Activated T-cell treated with anti-CD3 and anti-CD28 coated beads, Interleukin-2, amount 50 U/mL, for 4 hours (primary cell): ENCODE data around the gene LYG2. TPM values are rescaled to one million over a fixed set of nuclear protein-coding genes. Genes with fewer than 3 reads are reported as not detected.
"Not testable (repeated sequence)": the region's sequence is repeated elsewhere in the genome, so short reads cannot be mapped to it uniquely, and the experiment has no call there.

Source experiments
- ATAC-seq, 2 donors: fragments of 200-7000 bp; cut with Tn5 transposase; one replicate each; pipeline ENCODE4 v1.10.0; 2021
- DNase-seq: peaks from one replicate; pipeline ENCODE4 v3.0.0-alpha.2; 2020
- H3K27me3 Mint-ChIP-seq: one replicate; pipeline ENCODE4 v1.8.0; 2021; ENCODE audit warnings: low read depth, mixed read lengths
- H3K36me3 Mint-ChIP-seq: one replicate; pipeline ENCODE4 v1.8.0; 2022; ENCODE audit warnings: mixed read lengths; ENCODE audit not compliant: insufficient read depth
- H3K4me1 Mint-ChIP-seq: one replicate; pipeline ENCODE4 v1.8.0; 2021; ENCODE audit warnings: low read depth, mixed read lengths
- H3K4me3 Mint-ChIP-seq: one replicate; pipeline ENCODE4 v1.8.0; 2021; ENCODE audit warnings: mild to moderate bottlenecking, moderate library complexity, mixed read lengths
- H3K9me3 Mint-ChIP-seq: one replicate; pipeline ENCODE4 v1.8.0; 2021; ENCODE audit warnings: mixed read lengths
- total RNA-seq, 3 donors: library from RNA; stranded (reverse); gene quantifications; one replicate each; pipeline ENCODE4 v1.2.1, GENCODE V29; 2021

Gene LYG2, protein sequence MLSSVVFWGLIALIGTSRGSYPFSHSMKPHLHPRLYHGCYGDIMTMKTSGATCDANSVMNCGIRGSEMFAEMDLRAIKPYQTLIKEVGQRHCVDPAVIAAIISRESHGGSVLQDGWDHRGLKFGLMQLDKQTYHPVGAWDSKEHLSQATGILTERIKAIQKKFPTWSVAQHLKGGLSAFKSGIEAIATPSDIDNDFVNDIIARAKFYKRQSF
- not detected for total RNA-seq

GRCh38 chr2:99255491-99256318 is at the start of gene LYG2:
Gene LYG2, minus strand, starts transcription at chr2:99255666. Its CDS starts 1,406 bp downstream, at chr2:99254260.
- no peak within 1 kb of the TSS for H3K4me3 Mint-ChIP-seq
- DNase-seq (no peak), ATAC-seq (no peak)
- H3K36me3 Mint-ChIP-seq: no peaks in the 10 kb centered on the region
- no peaks in the 10 kb centered on the region for H3K27me3 Mint-ChIP-seq
- no peaks in the 10 kb centered on the region for H3K4me1 Mint-ChIP-seq
- H3K9me3 Mint-ChIP-seq: no peaks in the 10 kb centered on the region

DNA sequence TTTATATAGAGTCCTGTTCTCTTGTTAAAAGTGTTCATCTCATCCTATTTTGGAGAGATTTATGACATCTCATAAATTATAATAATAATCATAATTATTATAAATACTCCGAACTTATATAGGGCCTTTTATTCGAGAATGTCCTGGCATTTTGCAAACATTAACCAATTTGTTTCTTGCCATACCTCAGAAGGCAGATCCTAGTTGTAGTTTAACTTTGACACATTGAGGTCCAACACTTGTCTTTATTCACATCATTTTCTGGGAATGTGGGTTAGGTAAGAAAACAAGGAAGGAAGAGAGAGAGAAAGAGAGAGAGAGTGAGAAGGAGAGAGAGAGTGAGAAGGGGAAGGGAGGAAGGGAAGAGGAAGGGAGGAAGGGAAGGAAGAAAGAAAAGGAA is 45.6 kb upstream of the LYG2 start, which contains the start of gene LYG1:
Gene LYG1 (minus strand): TSS at position 101 of the 400 bp plus-strand sequence. CDS start 5,527 bp downstream, outside the sequence.
- not testable (repeated sequence) for H3K9me3 Mint-ChIP-seq, H3K4me3 Mint-ChIP-seq, ATAC-seq, DNase-seq, H3K4me1 Mint-ChIP-seq, H3K27me3 Mint-ChIP-seq
- peaks cover 32% of the 10 kb centered on the region for H3K36me3 Mint-ChIP-seq

DNA sequence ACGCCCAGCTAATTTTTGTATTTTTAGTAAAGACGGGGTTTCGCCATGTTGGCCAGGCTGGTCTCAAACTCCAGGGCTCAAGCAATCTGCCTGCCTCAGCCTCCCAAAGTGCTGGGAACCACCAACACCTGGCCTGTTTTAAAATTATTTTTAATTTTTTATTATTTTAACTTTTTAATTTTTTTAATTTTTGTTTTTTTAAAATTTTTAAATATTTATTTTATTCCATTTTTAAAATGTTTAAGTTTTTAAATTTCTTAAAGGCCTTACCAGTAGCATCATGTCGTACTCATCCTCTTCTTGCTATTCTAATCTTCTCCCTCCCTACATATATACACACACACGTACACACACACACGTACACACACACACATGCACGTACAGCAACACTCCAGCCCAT is 44.1 kb upstream of the LYG2 start:
- no peak for ATAC-seq
- peaks cover 6% of the 10 kb centered on the region for H3K9me3 Mint-ChIP-seq
- no peak overlapping the region for H3K4me3 Mint-ChIP-seq
- no peaks in the 10 kb centered on the region for H3K4me1 Mint-ChIP-seq
- DNase-seq: no peak
- peaks cover 33% of the 10 kb centered on the region for H3K36me3 Mint-ChIP-seq
- no peaks in the 10 kb centered on the region for H3K27me3 Mint-ChIP-seq

DNA sequence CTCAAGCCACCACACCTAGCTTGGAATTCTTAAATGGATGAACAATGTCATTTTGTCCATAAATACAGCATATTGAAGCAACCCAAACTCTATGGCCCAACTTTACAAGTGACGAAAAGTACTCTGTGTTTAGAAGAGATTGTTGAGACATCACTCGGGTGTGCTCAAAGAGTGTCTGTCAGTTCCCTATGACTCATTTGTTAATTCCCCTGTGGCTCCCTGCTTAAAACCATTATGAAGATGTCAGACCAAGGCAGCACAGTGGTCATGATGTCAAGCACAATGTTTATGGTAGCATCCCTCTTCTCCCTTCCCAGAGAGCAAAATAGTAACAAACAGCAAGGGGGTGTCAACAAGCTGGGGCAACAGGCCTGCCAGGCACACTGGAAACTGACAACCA is 42.5 kb upstream of the LYG2 start:
- ATAC-seq (no peak), DNase-seq (no peak)
- no peaks in the 10 kb centered on the region for H3K27me3 Mint-ChIP-seq
- peaks cover 6% of the 10 kb centered on the region for H3K9me3 Mint-ChIP-seq
- H3K4me1 Mint-ChIP-seq: no peaks in the 10 kb centered on the region
- H3K36me3 Mint-ChIP-seq: peaks cover 25% of the 10 kb centered on the region
- H3K4me3 Mint-ChIP-seq: no peak overlapping the region

DNA sequence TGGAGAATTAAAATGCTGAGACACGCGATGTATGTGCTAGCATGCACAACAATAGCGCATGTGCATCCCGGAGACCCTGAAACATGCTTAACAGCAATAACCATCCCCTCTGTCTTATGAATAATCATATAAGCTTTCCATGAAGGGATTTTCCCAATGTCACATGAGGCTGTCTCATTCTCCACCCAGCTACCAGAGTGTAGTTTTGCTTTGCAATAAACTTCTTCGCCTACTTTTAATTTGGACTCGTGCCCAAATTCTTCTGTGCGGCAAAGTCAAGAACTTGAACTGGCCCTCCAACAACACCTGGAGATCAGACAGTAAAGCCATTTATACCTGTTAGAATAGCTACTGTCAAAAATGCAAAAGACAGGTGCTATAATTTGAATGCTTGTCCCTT is 30.1 kb upstream of the LYG2 start:
- no peak for DNase-seq
- H3K36me3 Mint-ChIP-seq: peaks cover 14% of the 10 kb centered on the region
- H3K4me1 Mint-ChIP-seq: no peaks in the 10 kb centered on the region
- no peak for ATAC-seq
- peaks cover under 1% of the 10 kb centered on the region for H3K9me3 Mint-ChIP-seq
- no peaks in the 10 kb centered on the region for H3K27me3 Mint-ChIP-seq
- H3K4me3 Mint-ChIP-seq: no peak overlapping the region

DNA sequence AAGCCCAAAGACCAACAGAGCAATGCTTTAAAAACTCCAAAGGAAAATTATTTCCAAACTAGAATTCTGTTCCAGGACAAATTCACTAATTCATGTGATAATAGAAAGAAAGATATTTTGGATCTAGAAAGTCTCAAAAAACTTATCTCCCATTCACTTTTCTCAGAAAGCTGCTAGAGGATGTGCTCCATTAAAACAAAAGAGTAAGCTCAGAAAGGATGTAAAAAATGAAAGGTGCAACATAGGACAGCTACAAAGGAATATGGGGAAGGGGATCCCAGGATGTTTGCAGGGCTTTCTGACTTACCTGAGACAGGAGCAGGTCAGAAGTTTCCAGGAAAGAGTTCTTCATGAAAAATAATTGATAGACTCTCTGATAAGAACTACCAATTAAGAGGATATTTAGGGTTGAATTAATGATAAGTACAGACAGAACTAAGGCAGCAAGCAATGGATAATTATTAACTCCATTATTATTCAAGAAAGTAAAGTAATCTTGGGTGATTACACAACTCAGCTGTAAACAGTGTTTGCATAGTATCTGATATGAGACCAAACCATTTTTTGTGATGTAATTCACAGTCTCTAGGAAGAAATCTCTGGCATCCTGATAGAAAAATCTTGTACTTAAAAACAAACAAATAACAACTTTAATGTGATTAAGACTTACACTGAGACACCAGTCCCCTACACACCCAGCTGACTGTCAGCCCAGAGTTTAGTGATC is 24.7 kb upstream of the LYG2 start:
- H3K36me3 Mint-ChIP-seq: peaks cover 29% of the 10 kb centered on the region
- no peak for DNase-seq
- H3K27me3 Mint-ChIP-seq: no peaks in the 10 kb centered on the region
- H3K4me1 Mint-ChIP-seq: no peaks in the 10 kb centered on the region
- no peak for ATAC-seq
- H3K4me3 Mint-ChIP-seq: no peak overlapping the region
- H3K9me3 Mint-ChIP-seq: peaks cover 14% of the 10 kb centered on the region

DNA sequence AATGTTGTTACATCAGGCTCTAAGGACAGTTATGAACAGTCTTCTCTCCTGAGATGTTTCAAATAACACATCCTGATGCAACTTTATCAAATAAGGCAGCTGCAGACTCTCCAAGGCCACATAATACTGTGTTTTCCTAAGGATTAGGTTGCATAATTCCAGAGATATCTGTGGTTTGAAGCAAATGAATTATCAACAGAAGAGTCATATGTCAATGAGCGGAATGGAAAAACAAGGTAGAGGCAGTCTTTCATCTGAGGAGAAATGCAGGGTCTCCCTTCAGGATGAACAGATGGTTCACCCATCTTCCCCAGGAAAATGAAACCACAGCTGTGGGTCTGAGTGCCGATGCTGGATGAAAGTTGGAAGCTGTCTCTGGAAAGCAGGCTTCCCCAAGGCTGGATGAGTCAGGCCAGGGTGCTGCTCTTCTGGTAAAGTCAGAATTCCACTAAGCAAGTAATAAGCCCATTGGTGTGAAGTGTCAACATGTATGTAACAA is 23.4 kb upstream of the LYG2 start:
- H3K4me1 Mint-ChIP-seq: no peaks in the 10 kb centered on the region
- H3K9me3 Mint-ChIP-seq: peaks cover 14% of the 10 kb centered on the region
- H3K27me3 Mint-ChIP-seq: no peaks in the 10 kb centered on the region

DNA sequence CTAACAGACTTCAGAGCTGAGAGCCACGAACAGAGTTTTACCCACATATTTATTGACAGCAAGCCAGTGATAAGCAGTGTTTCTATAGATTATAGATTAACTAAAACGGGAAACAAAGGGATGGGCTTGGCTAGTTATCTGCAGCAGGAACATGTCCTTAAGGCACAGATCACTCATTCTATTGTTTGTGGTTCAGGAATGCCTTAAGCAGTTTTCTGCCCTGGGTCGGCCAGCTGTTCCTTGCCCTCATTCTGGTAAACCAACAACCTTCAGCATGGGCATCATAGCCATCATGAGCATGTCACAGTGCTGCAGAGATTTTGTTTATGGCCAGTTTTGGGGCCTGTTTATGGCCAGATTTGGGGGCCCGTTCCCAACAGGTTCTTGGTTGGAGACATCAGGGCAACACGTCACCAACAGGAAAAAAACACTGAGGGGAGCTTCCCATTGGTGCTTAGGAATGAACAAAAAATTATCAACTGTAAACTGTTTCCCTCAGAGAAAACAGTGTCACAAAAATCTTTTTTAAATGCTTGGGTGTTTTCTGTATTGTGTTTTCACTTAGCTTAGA is 22.8 kb upstream of the LYG2 start:
- not testable (repeated sequence) for H3K4me3 Mint-ChIP-seq, H3K4me1 Mint-ChIP-seq, ATAC-seq, DNase-seq, H3K27me3 Mint-ChIP-seq
- Mint-ChIP-seq H3K36me3 (peaks cover 21% of the 10 kb centered on the region), H3K9me3 (peaks cover 14% of the 10 kb centered on the region)

More for the DNA sequence above, 23.4 kb upstream of the LYG2 start:
- no peak for ATAC-seq
- Mint-ChIP-seq H3K4me3 (no peak overlapping the region), H3K36me3 (peaks cover 25% of the 10 kb centered on the region)
- DNase-seq: no peak

DNA sequence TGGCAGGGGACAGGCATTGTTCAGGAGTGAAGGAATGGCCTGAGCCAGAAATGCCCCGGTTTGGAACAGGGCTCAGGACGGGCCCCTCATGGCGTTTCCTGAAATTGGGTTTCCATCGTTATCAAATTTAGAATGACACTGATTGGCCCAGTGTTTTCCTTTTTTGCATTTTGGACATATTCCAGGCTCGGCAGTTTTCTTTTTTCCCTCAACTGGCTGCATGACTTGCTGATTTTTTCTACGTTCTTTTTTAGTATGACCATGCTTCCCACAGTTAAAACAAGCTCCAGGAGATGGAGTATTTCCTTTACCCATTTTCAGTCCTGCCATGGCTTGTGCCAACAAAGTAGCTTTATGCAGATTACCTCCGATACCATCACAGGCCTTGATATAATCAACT is 20.4 kb upstream of the LYG2 start:
- Mint-ChIP-seq H3K4me1 (no peaks in the 10 kb centered on the region), H3K27me3 (no peaks in the 10 kb centered on the region), H3K4me3 (no peak overlapping the region), H3K9me3 (peaks cover 19% of the 10 kb centered on the region), H3K36me3 (peaks cover 17% of the 10 kb centered on the region)
- DNase-seq (no peak), ATAC-seq (no peak)

DNA sequence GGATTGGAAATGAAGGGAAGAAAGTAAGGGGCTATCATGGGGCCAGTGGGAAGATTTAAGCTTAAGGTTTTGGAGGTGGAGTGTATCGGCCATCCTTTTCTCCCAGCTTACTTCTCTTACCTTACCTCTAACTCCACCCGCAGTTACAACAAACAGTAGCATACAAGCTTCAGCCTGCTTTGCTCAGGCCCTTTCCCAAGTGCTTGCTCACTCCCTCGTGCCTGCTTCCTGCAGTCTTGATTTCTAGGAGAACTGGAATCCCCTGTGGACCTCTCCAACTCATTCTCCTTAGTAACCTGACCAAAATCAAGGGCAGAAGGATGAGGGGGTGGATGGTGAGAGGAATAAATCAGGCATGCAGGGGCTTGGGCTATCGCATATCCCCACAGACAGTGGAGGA is 5.8 kb upstream of the LYG2 start:
- no peak for DNase-seq
- Mint-ChIP-seq H3K9me3 (no peaks in the 10 kb centered on the region), H3K4me1 (no peaks in the 10 kb centered on the region), H3K27me3 (no peaks in the 10 kb centered on the region), H3K36me3 (no peaks in the 10 kb centered on the region), H3K4me3 (no peak overlapping the region)
- ATAC-seq: no peak

GRCh38 chr2:99260184-99260583 is 4.7 kb upstream of the LYG2 start:
- no peak for DNase-seq
- Mint-ChIP-seq H3K9me3 (no peaks in the 10 kb centered on the region), H3K4me1 (no peaks in the 10 kb centered on the region), H3K27me3 (no peaks in the 10 kb centered on the region), H3K4me3 (no peak overlapping the region), H3K36me3 (no peaks in the 10 kb centered on the region)
- ATAC-seq: no peak

DNA sequence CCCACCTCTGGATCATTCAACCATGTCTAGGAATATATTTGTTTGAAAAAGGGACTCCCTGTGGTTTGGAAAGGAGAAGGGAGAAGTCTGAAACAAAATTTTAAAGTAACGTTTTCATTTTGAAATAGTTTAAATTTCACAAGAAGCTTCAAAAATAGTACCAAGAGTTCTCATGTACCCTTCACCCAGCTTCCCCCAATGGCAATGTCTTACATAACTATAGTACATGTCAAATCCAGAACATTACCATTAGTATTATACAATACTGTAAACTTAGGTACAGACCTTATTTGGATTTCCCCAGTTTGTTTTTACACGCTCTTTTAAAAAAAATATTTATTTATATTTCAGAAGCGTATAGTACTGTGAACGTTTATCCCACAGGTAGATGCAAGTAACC is 4.0 kb upstream of the LYG2 start:
- no peaks in the 10 kb centered on the region for H3K36me3 Mint-ChIP-seq
- ATAC-seq: no peak
- H3K4me1 Mint-ChIP-seq: no peaks in the 10 kb centered on the region
- H3K9me3 Mint-ChIP-seq: no peaks in the 10 kb centered on the region
- H3K27me3 Mint-ChIP-seq: no peaks in the 10 kb centered on the region
- no peak overlapping the region for H3K4me3 Mint-ChIP-seq
- no peak for DNase-seq

- H3K4me3 Mint-ChIP-seq: no peak overlapping the region
- no peaks in the 10 kb centered on the region for H3K27me3 Mint-ChIP-seq
- no peaks in the 10 kb centered on the region for H3K9me3 Mint-ChIP-seq
- DNase-seq: no peak
- ATAC-seq: no peak
- H3K36me3 Mint-ChIP-seq: no peaks in the 10 kb centered on the region
- H3K4me1 Mint-ChIP-seq: no peaks in the 10 kb centered on the region
These were observed 1.2 kb upstream of the LYG2 start for GRCh38 chr2:99256677-99257076.

DNA sequence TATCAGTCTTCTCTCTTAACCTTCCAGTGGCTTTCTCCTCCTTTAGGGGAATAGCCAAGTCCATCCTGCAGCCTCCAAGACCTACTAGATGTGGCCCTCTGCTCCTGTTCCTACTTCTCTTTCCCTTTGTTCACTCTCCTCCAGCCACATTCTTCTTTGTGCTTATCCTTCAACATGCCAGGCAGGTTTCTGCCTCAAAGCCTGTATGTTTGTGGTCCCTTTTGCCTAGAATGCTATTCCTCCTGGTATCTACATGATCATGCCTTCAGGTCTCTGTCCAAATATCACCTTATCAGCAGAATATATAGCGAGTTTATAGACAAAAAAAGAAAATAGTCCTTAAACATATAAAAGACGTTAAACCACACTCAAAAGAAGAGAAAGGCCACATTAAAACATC is 5.5 kb downstream of the LYG2 start:
- ATAC-seq: no peak
- H3K4me3 Mint-ChIP-seq: no peak overlapping the region

More for the DNA sequence above, 5.5 kb downstream of the LYG2 start:
- no peak for DNase-seq
- H3K36me3 Mint-ChIP-seq: peaks cover 6% of the 10 kb centered on the region
- no peaks in the 10 kb centered on the region for H3K9me3 Mint-ChIP-seq
- H3K27me3 Mint-ChIP-seq: no peaks in the 10 kb centered on the region
- H3K4me1 Mint-ChIP-seq: no peaks in the 10 kb centered on the region
